ENCODE data around the gene TSPAN19. TPM values are rescaled to one million over a fixed set of nuclear protein-coding genes. Genes with fewer than 3 reads are reported as not detected.
A peak's percentile ranks its signal among the peaks of the same experiment; 100 is the strongest.

TSPAN19 gene
- total and polyA plus RNA-seq, 9 of the 15 experiments (the other 6 are each of a cell fraction or from before 2014, with no cell fraction given), result not detected

- CTCF ChIA-PET (ENCODE audit: low intra/inter-chr PET ratio), result no interaction called here
- H3K79me2 ChIP-seq (ENCODE audit: control insufficient read depth, insufficient read depth, low read length), result no peaks in the 10 kb centered on the region
- no TSS peak for BruUV-seq (replicated peaks)
- H4K20me1 ChIP-seq (replicated peaks; ENCODE audit: control insufficient read depth, insufficient read depth, low read length), result no peaks in the 10 kb centered on the region
- TF ChIP-seq U2AF1 (optimal IDR thresholded peaks at IDR 0.05; ENCODE audit: low read depth, low read length) (no peak), ZFP1 (CRISPR knock-in tag; IDR thresholded peaks at IDR 0.05) (no peak), FOSL1 (tag; conservative IDR thresholded peaks at IDR 0.05) (no peak), ZKSCAN3 (CRISPR knock-in tag; IDR thresholded peaks at IDR 0.05) (no peak)
- 4% methylated on average over 3 of the region's 3 CpGs for WGBS (ENCODE audit: insufficient coverage, low coverage, missing lambda C conversion rate)
- no peaks in the 10 kb centered on the region for H3K4me1 ChIP-seq (replicated peaks in 1 of 2; ENCODE audit: control insufficient read depth in 2 of 2, insufficient read depth in 2 of 2, low read length in 2 of 2)
- ATAC-seq (no peak), DNase-seq (ENCODE audit: extremely low read depth in 1 of 4, low spot score in 3 of 4) (no peak), FAIRE-seq (no peak)
- in situ Hi-C loops (cut with MboI), result no loop called here
- no peak overlapping the region for H3K27ac ChIP-seq (ENCODE audit: extremely low read depth, low read depth, low read length)
- no peak overlapping the region for H3K4me2 ChIP-seq (ENCODE audit: insufficient read depth, low read length)
- POLR2A ChIA-PET, result no interaction called here
- no peak overlapping the region for H3K4me3 ChIP-seq
- no peak overlapping the region for H2AFZ ChIP-seq (ENCODE audit: low read depth, low read length)
- intact Hi-C loops (cut with micrococcal nuclease), result no loop called here
- H3K9ac ChIP-seq (ENCODE audit: insufficient read depth in 1 of 2, low read depth in 2 of 2, low read length in 2 of 2), result no peak overlapping the region
- no peaks in the 10 kb centered on the region for H3K9me3 ChIP-seq (replicated peaks; ENCODE audit: control insufficient read depth, insufficient read depth, low read depth, low read length)
- H3K9me1 ChIP-seq (ENCODE audit: control insufficient read depth, insufficient read depth, low read length), result no peaks in the 10 kb centered on the region
- H3K27me3 ChIP-seq (ENCODE audit: control insufficient read depth in 2 of 2, insufficient read depth in 2 of 2, low read length in 2 of 2), result no peaks in the 10 kb centered on the region
- H3K36me3 ChIP-seq (ENCODE audit: control insufficient read depth, insufficient read depth, low read length), result no peaks in the 10 kb centered on the region
Observed at GRCh38 chr12:85058339-85058738, 22.3 kb upstream of the TSPAN19 start.

- Histone ChIP-seq H3K9me3 (replicated peaks; ENCODE audit: control insufficient read depth, insufficient read depth, low read depth, low read length) (no peaks in the 10 kb centered on the region), H3K9me1 (ENCODE audit: control insufficient read depth, insufficient read depth, low read length) (no peaks in the 10 kb centered on the region), H2AFZ (ENCODE audit: low read depth, low read length) (no peak overlapping the region), H3K4me3 (no peak overlapping the region), H4K20me1 (replicated peaks; ENCODE audit: control insufficient read depth, insufficient read depth, low read length) (no peaks in the 10 kb centered on the region), H3K4me2 (ENCODE audit: insufficient read depth, low read length) (no peak overlapping the region), H3K9ac (ENCODE audit: insufficient read depth in 1 of 2, low read depth in 2 of 2, low read length in 2 of 2) (no peak overlapping the region), H3K27me3 (ENCODE audit: control insufficient read depth in 2 of 2, insufficient read depth in 2 of 2, low read length in 2 of 2) (no peaks in the 10 kb centered on the region), H3K79me2 (ENCODE audit: control insufficient read depth, insufficient read depth, low read length) (no peaks in the 10 kb centered on the region), H3K4me1 (replicated peaks in 1 of 2; ENCODE audit: control insufficient read depth in 2 of 2, insufficient read depth in 2 of 2, low read length in 2 of 2) (no peaks in the 10 kb centered on the region), H3K36me3 (ENCODE audit: control insufficient read depth, insufficient read depth, low read length) (no peaks in the 10 kb centered on the region), H3K27ac (ENCODE audit: extremely low read depth, low read depth, low read length) (no peak overlapping the region)
- ATAC-seq, result no peak
- ChIA-PET CTCF (ENCODE audit: low intra/inter-chr PET ratio) (no interaction called here), POLR2A (no interaction called here)
- peak; percentile 75 for FAIRE-seq
- in situ Hi-C loops (cut with MboI), result no loop called here
- no TSS peak for BruUV-seq (replicated peaks)
- 0% methylated on average over 2 of the region's 2 CpGs for WGBS (ENCODE audit: insufficient coverage, low coverage, missing lambda C conversion rate)
- TF ChIP-seq PHF8 (IDR thresholded peaks at IDR 0.05; ENCODE audit: borderline replicate concordance, low read length) (no peak), RAD21 (CRISPR knock-in tag; conservative IDR thresholded peaks at IDR 0.05 in 1 of 2, IDR thresholded peaks at IDR 0.05 in 1 of 2) (peak in 1 of 2 experiments; percentile 52; a peak in 2 of 4 replicates), FOXA3 (CRISPR knock-in tag; conservative IDR thresholded peaks at IDR 0.05 in 1 of 2, IDR thresholded peaks at IDR 0.05 in 1 of 2) (peak in 1 of 2 experiments; percentile 64; a peak in 1 of 4 replicates), CTCF (IDR thresholded peaks at IDR 0.05 in 2 of 3, conservative IDR thresholded peaks at IDR 0.05 in 1 of 3; ENCODE audit: insufficient read depth in 2 of 3, low read depth in 1 of 3, low read length in 3 of 3) (peak; percentile 8 to 50 (median 44); a peak in 3 of 6 replicates)
- intact Hi-C loops (cut with micrococcal nuclease), result loop anchor here (1.0 kb wide), 1 partner anchor 183 kb away; no protein-coding TSS in a partner anchor
- peak; percentile 4 to 48 (median 16) for DNase-seq (ENCODE audit: extremely low read depth in 1 of 4, low spot score in 3 of 4)
Observed at GRCh38 chr12:85057370-85057963, 21.4 kb upstream of the TSPAN19 start.

Measured in K562 (cell line).